ENCODE results near the gene CCL7.

Gene CCL7

DNA sequence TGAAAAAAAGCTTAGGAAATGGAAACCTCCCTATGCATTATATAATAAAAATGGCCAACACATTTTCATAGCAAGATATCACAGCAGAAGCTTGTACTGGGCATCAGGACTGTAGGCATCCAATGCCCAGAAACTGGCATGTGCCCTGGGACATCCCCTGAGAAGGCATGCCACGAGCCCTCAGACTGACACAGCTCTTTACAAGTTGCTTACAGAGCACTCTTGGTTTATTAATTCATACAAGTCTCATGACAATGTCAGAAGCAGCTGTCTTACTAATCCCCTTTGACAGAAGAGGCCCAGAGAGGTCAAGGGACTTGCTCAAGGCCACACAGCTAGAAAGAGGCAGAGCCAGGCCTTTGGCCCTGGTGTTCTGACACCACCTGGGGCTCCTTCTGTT lies 20.5 kb upstream of the CCL7 start:
- no peak overlapping the region for H3K9ac ChIP-seq (ENCODE audit: low read length)
- H3K4me1 ChIP-seq (ENCODE audit: control insufficient read depth, insufficient read depth, low read length) = peaks cover 31% of the 10 kb centered on the region
- no peaks in the 10 kb centered on the region for H3K27me3 ChIP-seq (ENCODE audit: control insufficient read depth, insufficient read depth, low read length)
- H3K36me3 ChIP-seq (ENCODE audit: control insufficient read depth, insufficient read depth, low read length) = no peaks in the 10 kb centered on the region
- no peaks in the 10 kb centered on the region for H3K9me3 ChIP-seq (ENCODE audit: control insufficient read depth, low read length)
- H3K4me3 ChIP-seq (ENCODE audit: low read length) = no peak overlapping the region

DNA sequence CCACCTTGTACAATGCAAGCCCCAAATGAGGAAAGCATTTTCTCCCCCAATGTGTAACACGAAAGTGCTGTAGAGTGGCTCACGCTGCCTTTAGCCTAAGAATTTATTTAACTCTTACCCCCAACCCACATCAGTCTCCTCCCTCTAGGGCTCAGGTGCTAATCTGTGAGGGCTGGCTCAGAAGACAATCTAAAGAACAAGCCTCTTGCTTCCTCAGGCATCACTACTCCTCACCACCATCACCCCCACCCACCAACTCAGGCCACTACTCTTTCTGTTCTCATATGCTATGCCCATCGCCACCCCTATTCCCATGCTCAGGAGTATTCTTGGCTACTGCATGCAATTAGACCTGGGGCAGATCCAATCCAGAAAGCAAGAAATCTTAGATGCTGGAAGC lies 18.8 kb upstream of the CCL7 start:
- no peaks in the 10 kb centered on the region for H3K9me3 ChIP-seq (ENCODE audit: control insufficient read depth, low read length)
- peaks cover 34% of the 10 kb centered on the region for H3K4me1 ChIP-seq (ENCODE audit: control insufficient read depth, insufficient read depth, low read length)
- no peak overlapping the region for H3K4me3 ChIP-seq (ENCODE audit: low read length)
- H3K9ac ChIP-seq (ENCODE audit: low read length) = no peak overlapping the region
- no peaks in the 10 kb centered on the region for H3K27me3 ChIP-seq (ENCODE audit: control insufficient read depth, insufficient read depth, low read length)
- H3K36me3 ChIP-seq (ENCODE audit: control insufficient read depth, insufficient read depth, low read length) = no peaks in the 10 kb centered on the region

DNA sequence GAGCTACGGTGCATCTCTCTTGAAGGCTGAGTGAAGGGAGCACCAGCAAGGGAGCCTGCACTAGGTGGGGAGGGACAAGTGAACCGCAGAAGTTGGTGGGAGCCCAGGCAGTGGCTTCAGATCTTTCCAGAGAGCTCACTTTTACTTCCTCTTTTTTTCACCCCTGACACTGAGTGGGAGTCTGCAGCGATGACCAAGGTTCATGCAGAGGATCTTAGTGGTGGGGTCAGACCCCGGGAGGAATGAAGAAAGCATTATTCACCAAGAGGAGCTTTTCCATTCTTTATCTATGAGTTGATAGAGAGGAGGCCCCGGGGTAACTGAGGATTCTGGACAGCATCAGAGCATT lies 18.0 kb upstream of the CCL7 start:
- Histone ChIP-seq H3K9ac (ENCODE audit: low read length) (no peak overlapping the region), H3K36me3 (ENCODE audit: control insufficient read depth, insufficient read depth, low read length) (no peaks in the 10 kb centered on the region), H3K4me1 (ENCODE audit: control insufficient read depth, insufficient read depth, low read length) (peaks cover 34% of the 10 kb centered on the region), H3K4me3 (ENCODE audit: low read length) (no peak overlapping the region), H3K27me3 (ENCODE audit: control insufficient read depth, insufficient read depth, low read length) (no peaks in the 10 kb centered on the region), H3K9me3 (ENCODE audit: control insufficient read depth, low read length) (no peaks in the 10 kb centered on the region)

DNA sequence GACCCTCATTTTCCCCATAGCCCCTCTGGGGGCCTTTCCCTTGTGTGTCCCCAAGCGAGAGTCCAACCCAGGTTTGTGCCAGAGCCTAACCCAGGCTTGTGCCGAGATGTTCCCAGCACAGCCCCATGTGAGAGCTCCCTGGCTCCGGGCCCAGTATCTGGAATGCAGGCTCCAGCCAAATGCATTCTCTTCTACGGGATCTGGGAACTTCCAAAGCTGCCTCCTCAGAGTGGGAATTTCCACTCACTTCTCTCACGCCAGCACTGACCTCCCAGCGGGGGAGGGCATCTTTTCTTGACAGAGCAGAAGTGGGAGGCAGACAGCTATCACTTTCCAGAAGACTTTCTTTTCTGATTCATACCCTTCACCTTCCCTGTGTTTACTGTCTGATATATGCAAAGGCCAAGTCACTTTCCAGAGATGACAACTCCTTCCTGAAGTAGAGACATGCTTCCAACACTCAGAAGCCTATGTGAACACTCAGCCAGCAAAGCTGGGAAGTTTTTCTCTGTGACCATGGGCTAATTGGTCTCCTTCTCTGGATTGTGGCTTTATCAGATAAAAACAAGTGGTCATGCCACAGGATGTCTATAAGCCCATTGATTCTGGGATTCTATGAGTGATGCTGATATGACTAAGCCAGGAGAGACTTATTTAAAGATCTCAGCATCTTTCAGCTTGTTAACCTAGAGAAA lies 17.4 kb upstream of the CCL7 start:
- peaks cover 34% of the 10 kb centered on the region for H3K4me1 ChIP-seq (ENCODE audit: control insufficient read depth, insufficient read depth, low read length)
- H3K27me3 ChIP-seq (ENCODE audit: control insufficient read depth, insufficient read depth, low read length) = no peaks in the 10 kb centered on the region
- H3K9me3 ChIP-seq (ENCODE audit: control insufficient read depth, low read length) = no peaks in the 10 kb centered on the region
- H3K36me3 ChIP-seq (ENCODE audit: control insufficient read depth, insufficient read depth, low read length) = no peaks in the 10 kb centered on the region
- H3K9ac ChIP-seq (ENCODE audit: low read length) = no peak overlapping the region
- H3K4me3 ChIP-seq (ENCODE audit: low read length) = no peak overlapping the region

DNA sequence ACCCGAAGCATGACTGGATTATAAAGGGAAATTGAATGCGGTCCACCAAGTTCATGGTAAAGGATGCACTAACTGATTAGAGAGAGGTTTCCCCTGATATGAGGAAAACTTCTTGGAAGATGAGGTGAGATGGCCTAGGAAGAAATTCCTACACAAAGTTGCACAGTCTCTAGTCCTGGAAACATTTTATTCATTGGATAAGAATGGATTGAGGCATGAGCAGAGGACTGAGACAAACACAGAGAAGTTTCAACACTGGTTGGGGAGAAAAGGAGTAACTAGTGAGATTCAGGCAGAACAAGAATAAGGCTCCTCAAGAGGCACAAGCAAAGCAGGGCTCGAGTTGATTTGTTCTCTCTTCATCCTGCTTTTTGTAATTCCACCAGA lies 16.9 kb upstream of the CCL7 start:
- Histone ChIP-seq H3K4me1 (ENCODE audit: control insufficient read depth, insufficient read depth, low read length) (peaks cover 34% of the 10 kb centered on the region), H3K4me3 (ENCODE audit: low read length) (no peak overlapping the region)

DNA sequence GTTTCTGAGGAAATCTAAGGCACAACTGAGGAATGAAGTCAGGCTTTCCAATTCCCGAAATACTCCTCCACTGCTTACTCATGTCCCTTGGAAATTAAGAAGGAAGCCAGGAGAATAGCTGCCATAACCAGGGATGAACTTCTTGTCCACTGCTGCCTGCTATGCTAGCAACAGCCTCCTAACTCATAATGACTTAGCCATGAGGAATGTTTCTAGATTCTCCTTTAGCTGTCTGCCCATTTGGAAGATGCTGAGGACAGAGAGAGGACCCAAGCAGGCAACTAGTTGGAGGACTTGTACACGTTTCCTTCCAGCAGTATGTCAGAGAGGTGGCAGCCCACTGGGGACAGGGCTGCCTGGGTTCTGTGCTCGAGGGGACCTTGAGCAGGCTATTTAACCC lies 15.9 kb upstream of the CCL7 start:
- Histone ChIP-seq H3K27me3 (ENCODE audit: control insufficient read depth, insufficient read depth, low read length) (no peaks in the 10 kb centered on the region), H3K4me1 (ENCODE audit: control insufficient read depth, insufficient read depth, low read length) (peaks cover 27% of the 10 kb centered on the region), H3K9me3 (ENCODE audit: control insufficient read depth, low read length) (no peaks in the 10 kb centered on the region), H3K4me3 (ENCODE audit: low read length) (no peak overlapping the region), H3K36me3 (ENCODE audit: control insufficient read depth, insufficient read depth, low read length) (no peaks in the 10 kb centered on the region), H3K9ac (ENCODE audit: low read length) (no peak overlapping the region)

More for the DNA sequence above, 16.9 kb upstream of the CCL7 start:
- H3K36me3 ChIP-seq (ENCODE audit: control insufficient read depth, insufficient read depth, low read length) = no peaks in the 10 kb centered on the region
- H3K9ac ChIP-seq (ENCODE audit: low read length) = no peak overlapping the region
- H3K9me3 ChIP-seq (ENCODE audit: control insufficient read depth, low read length) = no peaks in the 10 kb centered on the region
- H3K27me3 ChIP-seq (ENCODE audit: control insufficient read depth, insufficient read depth, low read length) = no peaks in the 10 kb centered on the region

DNA sequence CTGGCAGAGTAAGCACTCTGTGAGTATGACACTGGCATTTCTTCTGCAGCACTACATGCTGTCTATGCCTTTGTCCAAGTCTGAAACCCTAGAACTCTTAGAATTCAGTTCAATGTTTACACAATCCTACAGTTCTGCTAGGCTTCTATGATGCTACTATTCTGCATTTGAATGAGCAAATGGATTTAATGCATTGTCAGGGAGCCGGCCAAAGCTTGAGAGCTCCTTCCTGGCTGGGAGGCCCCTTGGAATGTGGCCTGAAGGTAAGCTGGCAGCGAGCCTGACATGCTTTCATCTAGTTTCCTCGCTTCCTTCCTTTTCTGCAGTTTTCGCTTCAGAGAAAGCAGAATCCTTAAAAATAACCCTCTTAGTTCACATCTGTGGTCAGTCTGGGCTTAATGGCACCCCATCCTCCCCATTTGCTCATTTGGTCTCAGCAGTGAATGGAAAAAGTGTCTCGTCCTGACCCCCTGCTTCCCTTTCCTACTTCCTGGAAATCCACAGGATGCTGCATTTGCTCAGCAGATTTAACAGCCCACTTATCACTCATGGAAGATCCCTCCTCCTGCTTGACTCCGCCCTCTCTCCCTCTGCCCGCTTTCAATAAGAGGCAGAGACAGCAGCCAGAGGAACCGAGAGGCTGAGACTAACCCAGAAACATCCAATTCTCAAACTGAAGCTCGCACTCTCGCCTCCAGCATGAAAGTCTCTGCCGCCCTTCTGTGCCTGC lies 15.2 kb upstream of the CCL7 start, which contains the start of gene CCL2:
Gene CCL2 (plus strand): TSS at position 635 of the 730 bp plus-strand sequence. CDS start 65 bp downstream, at position 700.
- H3K4me1 ChIP-seq (ENCODE audit: control insufficient read depth, insufficient read depth, low read length) = peaks cover 25% of the 10 kb centered on the region
- no peak within 1 kb of the TSS for H3K4me3 ChIP-seq (ENCODE audit: low read length)
- no peaks in the 10 kb centered on the region for H3K9me3 ChIP-seq (ENCODE audit: control insufficient read depth, low read length)
- no peaks in the 10 kb centered on the region for H3K27me3 ChIP-seq (ENCODE audit: control insufficient read depth, insufficient read depth, low read length)
- H3K9ac ChIP-seq (ENCODE audit: low read length) = peak within 1 kb of the TSS; percentile 46
- no peaks in the 10 kb centered on the region for H3K36me3 ChIP-seq (ENCODE audit: control insufficient read depth, insufficient read depth, low read length)

DNA sequence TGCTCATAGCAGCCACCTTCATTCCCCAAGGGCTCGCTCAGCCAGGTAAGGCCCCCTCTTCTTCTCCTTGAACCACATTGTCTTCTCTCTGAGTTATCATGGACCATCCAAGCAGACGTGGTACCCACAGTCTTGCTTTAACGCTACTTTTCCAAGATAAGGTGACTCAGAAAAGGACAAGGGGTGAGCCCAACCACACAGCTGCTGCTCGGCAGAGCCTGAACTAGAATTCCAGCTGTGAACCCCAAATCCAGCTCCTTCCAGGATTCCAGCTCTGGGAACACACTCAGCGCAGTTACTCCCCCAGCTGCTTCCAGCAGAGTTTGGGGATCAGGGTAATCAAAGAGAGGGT lies 14.7 kb upstream of the CCL7 start:
- Histone ChIP-seq H3K9ac (ENCODE audit: low read length) (peak overlapping the region; percentile 46), H3K36me3 (ENCODE audit: control insufficient read depth, insufficient read depth, low read length) (no peaks in the 10 kb centered on the region), H3K27me3 (ENCODE audit: control insufficient read depth, insufficient read depth, low read length) (no peaks in the 10 kb centered on the region), H3K4me3 (ENCODE audit: low read length) (no peak overlapping the region), H3K4me1 (ENCODE audit: control insufficient read depth, insufficient read depth, low read length) (peaks cover 25% of the 10 kb centered on the region), H3K9me3 (ENCODE audit: control insufficient read depth, low read length) (no peaks in the 10 kb centered on the region)

DNA sequence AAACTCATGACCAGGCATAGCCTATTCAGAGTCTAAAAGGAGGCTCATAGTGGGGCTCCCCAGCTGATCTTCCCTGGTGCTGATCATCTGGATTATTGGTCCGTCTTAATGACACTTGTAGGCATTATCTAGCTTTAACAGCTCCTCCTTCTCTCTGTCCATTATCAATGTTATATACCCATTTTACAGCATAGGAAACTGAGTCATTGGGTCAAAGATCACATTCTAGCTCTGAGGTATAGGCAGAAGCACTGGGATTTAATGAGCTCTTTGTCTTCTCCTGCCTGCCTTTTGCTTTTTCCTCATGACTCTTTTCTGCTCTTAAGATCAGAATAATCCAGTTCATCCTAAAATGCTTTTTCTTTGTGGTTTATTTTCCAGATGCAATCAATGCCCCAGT lies 14.2 kb upstream of the CCL7 start:
- Histone ChIP-seq H3K27me3 (ENCODE audit: control insufficient read depth, insufficient read depth, low read length) (no peaks in the 10 kb centered on the region), H3K9ac (ENCODE audit: low read length) (peak overlapping the region; percentile 46), H3K4me3 (ENCODE audit: low read length) (no peak overlapping the region), H3K4me1 (ENCODE audit: control insufficient read depth, insufficient read depth, low read length) (peaks cover 25% of the 10 kb centered on the region), H3K36me3 (ENCODE audit: control insufficient read depth, insufficient read depth, low read length) (no peaks in the 10 kb centered on the region), H3K9me3 (ENCODE audit: control insufficient read depth, low read length) (no peaks in the 10 kb centered on the region)

DNA sequence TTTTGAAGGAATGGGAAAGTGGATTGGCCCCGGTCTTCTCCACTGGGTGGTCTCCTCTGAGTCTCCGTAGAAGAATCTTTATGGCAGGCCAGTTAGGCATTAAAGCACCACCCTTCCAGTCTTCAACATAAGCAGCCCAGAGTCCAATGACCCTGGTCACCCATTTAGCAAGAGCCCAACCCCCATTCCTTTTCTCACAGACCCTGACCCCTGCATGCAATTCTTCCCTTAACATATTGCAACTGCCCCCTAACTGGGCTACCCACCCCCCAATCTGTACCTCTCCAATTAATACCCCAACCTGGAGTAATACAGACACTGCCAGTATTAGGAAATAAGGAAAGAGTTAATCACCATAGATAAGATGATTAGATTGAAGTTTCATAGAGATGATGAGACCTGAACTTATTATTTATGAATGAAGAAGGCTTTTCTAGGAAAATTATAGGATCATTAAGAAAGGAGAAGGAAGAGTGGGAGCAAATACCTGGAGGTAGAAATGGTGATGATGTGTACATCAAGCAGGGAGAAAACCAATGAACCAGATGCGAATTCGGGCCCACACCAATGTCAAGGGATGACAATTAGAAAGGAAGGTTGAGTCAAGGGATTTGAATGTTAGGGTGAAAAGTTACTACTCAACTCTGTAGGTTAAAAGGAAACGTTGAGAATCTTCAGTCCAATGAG lies 12.6 kb upstream of the CCL7 start:
- H3K27me3 ChIP-seq (ENCODE audit: control insufficient read depth, insufficient read depth, low read length) = no peaks in the 10 kb centered on the region
- H3K9me3 ChIP-seq (ENCODE audit: control insufficient read depth, low read length) = no peaks in the 10 kb centered on the region
- H3K36me3 ChIP-seq (ENCODE audit: control insufficient read depth, insufficient read depth, low read length) = no peaks in the 10 kb centered on the region
- no peak overlapping the region for H3K4me3 ChIP-seq (ENCODE audit: low read length)
- no peak overlapping the region for H3K9ac ChIP-seq (ENCODE audit: low read length)
- peaks cover 22% of the 10 kb centered on the region for H3K4me1 ChIP-seq (ENCODE audit: control insufficient read depth, insufficient read depth, low read length)

DNA sequence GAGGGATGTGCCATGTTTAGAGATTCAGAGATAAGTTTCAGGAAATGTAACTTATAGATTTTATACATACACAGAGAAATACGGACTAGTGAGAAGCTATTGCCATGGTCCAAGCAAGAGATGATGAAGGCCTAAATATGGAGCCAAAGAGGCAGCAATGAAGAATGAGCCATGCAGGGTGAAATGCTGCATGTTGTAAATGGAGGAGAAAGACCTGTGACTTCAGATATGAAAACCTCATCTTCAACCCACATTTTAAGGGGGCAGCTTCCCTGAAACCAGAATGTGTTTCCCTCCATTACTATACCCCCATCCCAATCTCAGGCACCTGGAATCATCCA lies 12.1 kb upstream of the CCL7 start:
- H3K9ac ChIP-seq (ENCODE audit: low read length) = no peak overlapping the region
- H3K4me1 ChIP-seq (ENCODE audit: control insufficient read depth, insufficient read depth, low read length) = peaks cover 17% of the 10 kb centered on the region
- no peaks in the 10 kb centered on the region for H3K36me3 ChIP-seq (ENCODE audit: control insufficient read depth, insufficient read depth, low read length)
- no peaks in the 10 kb centered on the region for H3K9me3 ChIP-seq (ENCODE audit: control insufficient read depth, low read length)
- H3K27me3 ChIP-seq (ENCODE audit: control insufficient read depth, insufficient read depth, low read length) = no peaks in the 10 kb centered on the region
- H3K4me3 ChIP-seq (ENCODE audit: low read length) = no peak overlapping the region

DNA sequence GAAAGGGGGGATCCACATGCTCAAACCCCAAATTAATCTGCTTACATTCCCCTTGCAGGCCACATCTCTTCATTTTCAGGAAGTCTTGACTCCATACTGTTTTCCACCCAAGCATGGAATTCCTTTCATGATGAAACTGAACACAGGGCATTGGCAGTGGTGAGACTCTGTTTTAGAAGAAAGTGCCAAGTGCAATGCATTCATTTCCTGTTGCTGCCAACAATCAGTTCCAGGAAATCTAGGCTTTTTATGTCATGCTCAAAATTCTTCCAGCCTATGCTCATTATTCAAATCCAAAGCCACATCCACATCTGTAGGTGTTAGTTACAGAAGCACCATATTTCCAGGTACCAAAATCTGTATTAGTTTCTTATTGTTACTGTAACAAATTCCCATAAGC lies 10.9 kb upstream of the CCL7 start:
- no peak overlapping the region for H3K4me3 ChIP-seq (ENCODE audit: low read length)

More for the DNA sequence above, 10.9 kb upstream of the CCL7 start:
- no peaks in the 10 kb centered on the region for H3K9me3 ChIP-seq (ENCODE audit: control insufficient read depth, low read length)
- H3K36me3 ChIP-seq (ENCODE audit: control insufficient read depth, insufficient read depth, low read length) = no peaks in the 10 kb centered on the region
- H3K4me1 ChIP-seq (ENCODE audit: control insufficient read depth, insufficient read depth, low read length) = peaks cover 7% of the 10 kb centered on the region
- H3K27me3 ChIP-seq (ENCODE audit: control insufficient read depth, insufficient read depth, low read length) = no peaks in the 10 kb centered on the region
- H3K9ac ChIP-seq (ENCODE audit: low read length) = no peak overlapping the region

All from mucosa of stomach (tissue), 1 donor.